ENCODE results near the gene SLC6A8. TPM values are rescaled to one million over a fixed set of nuclear protein-coding genes. Genes with fewer than 3 reads are reported as not detected.
"Not testable (repeated sequence)": the region's sequence is repeated elsewhere in the genome, so short reads cannot be mapped to it uniquely, and the experiment has no call there.

SLC6A8 gene
- polyA plus RNA-seq, 4 donors: 16.8 to 64.5 (median 46.2) TPM

GRCh38 chrX:153670748-153671588, 16.8 kb upstream of the SLC6A8 start:
- DNase-seq (ENCODE audit: low read depth in 4 of 4, low spot score in 3 of 4): no peak

GRCh38 chrX:153671589-153672530, 15.9 kb upstream of the SLC6A8 start:
- DNase-seq (ENCODE audit: low read depth in 4 of 4, low spot score in 3 of 4): no peak

DNA sequence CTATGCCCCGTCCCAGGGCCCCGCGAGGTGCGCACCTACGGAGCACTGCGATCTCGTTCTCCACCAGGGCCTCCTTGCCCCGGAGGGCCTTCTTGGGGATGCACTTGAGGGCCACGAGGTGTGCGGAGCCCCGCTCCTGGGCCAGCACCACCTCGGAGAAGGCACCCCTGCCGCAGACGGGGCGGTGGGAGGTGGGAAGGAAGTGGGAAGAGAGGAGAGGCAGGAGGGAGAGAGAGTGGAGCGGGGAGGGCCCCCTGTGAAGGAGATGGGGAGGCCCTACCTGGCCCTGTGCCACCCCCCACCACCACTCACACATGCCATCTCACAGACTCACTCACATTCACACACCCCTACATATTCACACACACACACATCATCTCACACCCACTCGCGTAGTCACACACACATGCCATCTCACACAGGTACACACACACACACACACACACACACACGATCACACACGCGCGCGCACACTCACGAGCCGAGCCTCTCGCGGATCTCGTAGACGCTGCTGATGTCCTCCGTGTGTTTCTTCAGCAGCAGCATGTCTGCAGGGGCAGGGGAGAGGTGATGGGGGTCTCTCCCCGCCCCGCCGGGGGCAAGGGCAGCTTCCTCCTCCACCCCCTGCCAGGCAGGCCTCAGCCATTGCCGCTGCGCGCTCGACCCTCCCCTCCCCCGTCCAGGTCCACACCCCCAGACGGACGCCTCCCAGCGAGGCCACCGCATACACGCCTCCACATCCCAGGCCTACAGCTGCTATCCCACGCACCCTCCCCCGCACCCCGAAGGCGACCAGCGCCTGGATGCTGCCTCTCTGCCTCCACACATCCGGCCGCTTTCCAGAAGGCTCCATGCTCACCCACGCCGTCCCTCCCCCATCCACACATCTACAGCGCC, 14.9 kb upstream of the SLC6A8 start:
- no peak for DNase-seq (ENCODE audit: low read depth in 4 of 4, low spot score in 3 of 4)

DNA sequence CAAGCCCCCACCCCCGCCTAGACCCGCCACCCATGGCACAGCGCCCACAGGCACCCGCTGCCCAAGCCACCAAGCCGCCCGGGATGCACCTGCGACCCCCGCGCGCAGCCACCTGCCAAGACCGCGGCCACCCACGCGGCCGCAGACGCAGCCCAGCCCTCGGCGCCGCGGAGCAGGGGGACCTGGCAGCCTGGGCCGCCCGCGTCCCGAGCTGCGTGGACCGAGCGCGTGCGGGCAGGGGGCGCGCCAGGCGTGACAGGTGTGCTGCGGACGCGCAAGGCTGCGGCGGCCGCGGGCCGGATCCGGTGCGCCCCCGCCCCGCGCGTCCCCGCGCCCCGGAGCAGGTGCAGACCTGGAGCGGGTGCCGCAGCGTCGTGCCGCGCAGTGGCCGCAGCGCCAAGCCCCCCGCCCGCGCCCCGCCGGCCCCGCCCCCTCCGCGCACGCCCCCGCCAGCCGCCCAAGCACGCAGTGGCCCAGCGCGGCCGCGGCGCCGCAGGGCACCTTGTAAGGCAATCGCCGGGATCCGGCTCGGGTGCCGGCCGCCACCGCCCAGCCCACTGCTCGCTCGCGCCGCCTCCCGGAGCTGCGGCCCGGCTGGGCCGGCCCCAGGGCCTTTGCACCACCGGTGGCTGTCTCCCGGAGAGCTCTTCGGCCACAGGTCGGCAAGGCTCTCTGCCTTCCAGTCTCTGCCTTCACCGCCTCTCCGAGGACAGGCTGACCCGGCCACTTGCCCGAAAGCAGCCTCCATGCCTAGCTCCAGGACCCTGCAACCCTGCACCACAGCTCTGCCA, 14.1 kb upstream of the SLC6A8 start, which contains the start of gene PNCK:
PNCK (minus strand) TSS at position 386 of the 791 bp plus-strand sequence. CDS start 737 bp downstream, outside the sequence.
- DNase-seq (ENCODE audit: low read depth in 4 of 4, low spot score in 3 of 4): no peak

- DNase-seq (ENCODE audit: low read depth in 4 of 4, low spot score in 3 of 4): no peak
These were observed 13.4 kb upstream of the SLC6A8 start for GRCh38 chrX:153674219-153674851.

GRCh38 chrX:153681175-153681574, 6.6 kb upstream of the SLC6A8 start:
- no peak for DNase-seq (ENCODE audit: low read depth in 4 of 4, low spot score in 3 of 4)

DNA sequence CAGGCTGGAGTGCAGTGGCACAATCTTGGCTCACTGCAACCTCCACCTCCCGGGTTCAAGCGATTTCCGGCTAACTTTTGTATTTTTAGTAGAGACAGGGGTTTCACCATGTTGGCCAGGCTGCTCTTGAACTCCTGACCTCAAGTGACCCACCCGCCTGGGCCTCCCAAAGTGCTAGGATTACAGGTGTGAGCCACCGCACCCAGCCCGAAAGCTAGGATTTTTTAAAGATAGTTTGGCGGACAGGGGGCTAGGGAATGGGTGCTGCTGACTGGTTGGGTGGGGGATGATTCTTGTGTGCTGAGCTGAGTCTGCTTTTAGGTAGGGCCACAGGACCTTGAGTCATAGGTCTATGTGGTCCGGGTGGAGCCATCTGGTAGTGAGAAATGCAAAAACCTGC, 4.2 kb upstream of the SLC6A8 start:
- DNase-seq (ENCODE audit: low read depth in 4 of 4, low spot score in 3 of 4): not testable (repeated sequence)

DNA sequence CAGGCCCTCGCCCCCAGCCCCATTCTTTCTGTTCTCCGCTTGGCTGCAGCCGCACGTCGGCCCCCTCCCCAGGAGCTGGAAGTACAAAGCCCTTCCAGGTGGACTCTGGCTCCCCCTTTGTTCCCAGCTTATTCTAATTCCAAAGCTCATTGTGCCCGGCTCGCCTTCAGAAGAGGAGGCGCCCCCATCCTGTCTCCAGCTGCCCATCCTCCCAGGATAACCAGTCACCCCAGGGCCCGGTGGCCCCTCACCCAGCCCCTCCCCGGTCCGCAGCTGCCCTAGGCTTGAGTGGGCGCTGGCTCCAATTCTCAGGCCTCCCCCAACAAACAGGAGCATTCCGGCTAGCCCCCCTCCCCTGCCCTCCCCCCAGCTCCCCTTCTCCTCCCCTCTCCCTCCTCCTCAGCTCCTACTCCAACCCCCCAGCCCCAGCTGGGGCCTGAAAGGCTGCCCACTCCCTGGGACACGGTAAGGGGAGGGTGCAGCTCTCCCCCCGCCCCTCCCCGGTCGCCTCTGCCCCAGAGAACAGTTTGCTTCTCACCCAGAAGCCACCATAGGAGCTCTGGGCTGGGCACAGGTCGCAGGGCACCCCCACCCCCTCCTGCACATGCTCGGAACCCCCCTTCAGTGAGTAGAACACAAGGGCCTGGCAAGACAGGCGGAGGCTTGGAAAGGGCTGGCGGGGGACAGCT, 3.1 kb upstream of the SLC6A8 start:
- no peak for DNase-seq (ENCODE audit: low read depth in 4 of 4, low spot score in 3 of 4)

DNA sequence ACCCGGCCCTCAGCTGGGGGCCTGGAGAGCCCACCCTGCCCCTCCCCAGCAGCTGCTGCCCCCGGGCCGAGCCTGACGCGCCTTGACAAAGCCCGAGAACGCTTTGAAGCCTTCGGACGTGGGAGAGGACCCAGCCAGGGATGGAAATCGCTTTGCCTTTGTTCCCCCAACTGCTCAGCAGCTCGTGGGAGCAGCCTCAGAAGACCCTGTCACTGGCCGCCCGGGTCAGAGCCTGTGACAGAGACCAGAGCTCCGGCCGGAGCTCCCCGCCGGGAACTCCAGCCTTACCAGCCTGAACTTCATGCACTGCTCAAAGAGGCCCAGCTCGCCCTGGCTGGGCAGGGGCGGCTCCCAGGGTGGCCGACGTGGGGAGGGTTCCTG, 2.6 kb upstream of the SLC6A8 start:
- no peak for DNase-seq (ENCODE audit: low read depth in 4 of 4, low spot score in 3 of 4)

- DNase-seq (ENCODE audit: low read depth in 4 of 4, low spot score in 3 of 4): no peak
These were observed 1.7 kb upstream of the SLC6A8 start for GRCh38 chrX:153685751-153686696.

GRCh38 chrX:153686711-153687110, 1.0 kb upstream of the SLC6A8 start:
- no peak for DNase-seq (ENCODE audit: low read depth in 4 of 4, low spot score in 3 of 4)

DNA sequence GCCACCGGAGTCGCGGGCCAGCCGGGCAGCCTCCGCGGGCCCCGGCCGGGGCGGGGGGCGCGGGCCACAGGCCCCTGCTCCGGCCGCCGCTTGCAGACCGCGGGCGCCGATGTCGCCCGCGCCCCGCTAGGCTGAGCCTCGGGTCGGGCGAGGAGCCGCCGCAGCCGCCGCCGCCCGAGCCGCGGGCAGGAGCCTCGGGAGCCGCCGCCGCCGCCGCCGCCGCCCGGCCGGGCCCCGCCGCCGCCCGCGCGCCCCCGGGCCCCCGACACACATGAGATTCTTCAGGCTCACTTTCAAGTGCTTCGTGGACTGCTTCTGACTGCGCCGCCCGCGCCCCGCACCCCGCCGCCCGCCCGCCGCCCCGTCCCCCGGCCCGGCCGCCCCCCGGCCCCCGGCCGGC, 345 bp downstream of the SLC6A8 start:
- DNase-seq (ENCODE audit: low read depth in 4 of 4, low spot score in 3 of 4): no peak

- no peak for DNase-seq (ENCODE audit: low read depth in 4 of 4, low spot score in 3 of 4)
These were observed 780 bp downstream of the SLC6A8 start for GRCh38 chrX:153688506-153688905.

- no peak for DNase-seq (ENCODE audit: low read depth in 4 of 4, low spot score in 3 of 4)
These were observed 1.3 kb downstream of the SLC6A8 start for GRCh38 chrX:153688911-153689590.

DNA sequence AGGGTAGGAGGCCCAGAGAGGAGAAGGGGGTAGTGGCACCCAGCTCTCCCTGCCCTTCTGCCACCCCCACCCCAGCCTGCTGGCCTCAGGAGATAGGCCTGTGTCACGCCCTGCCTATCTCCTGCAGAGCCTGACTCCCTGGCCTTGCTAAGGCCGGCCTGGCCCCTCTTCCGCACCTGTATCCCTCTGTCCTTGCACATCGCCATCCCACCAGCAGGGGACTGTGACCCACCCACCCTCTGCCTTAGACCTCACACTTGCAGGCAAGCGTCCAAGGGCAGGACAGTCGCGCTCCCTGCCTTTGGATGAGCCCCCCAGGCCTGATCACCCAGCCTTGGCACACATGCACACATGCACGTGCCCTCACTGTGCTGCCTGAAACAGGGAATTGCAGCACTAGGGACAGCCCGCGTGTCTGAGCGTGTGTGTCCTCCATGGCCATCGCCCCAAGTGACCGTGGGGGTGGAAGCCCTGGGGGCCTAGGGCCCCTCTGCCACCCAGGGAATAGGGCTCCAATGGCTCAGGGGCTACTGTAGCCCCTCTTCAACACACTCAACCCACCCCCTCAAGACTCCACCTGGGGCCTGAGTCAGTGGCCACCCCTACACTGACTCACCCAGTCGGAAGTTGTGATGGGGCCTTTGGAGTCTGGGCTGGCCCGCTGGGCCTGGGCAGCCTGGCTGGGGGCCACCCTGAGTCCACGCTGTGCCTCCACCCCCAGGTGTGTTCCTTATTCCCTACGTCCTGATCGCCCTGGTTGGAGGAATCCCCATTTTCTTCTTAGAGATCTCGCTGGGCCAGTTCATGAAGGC, 2.1 kb downstream of the SLC6A8 start:
- DNase-seq (ENCODE audit: low read depth in 4 of 4, low spot score in 3 of 4): no peak

GRCh38 chrX:153690466-153690865, 2.7 kb downstream of the SLC6A8 start:
- DNase-seq (ENCODE audit: low read depth in 4 of 4, low spot score in 3 of 4): no peak

All from left renal pelvis (tissue), 4 donors.